CD4-positive, alpha-beta T cell (primary cell): ENCODE data around the gene SOX5. TPM values are rescaled to one million over a fixed set of nuclear protein-coding genes. Genes with fewer than 3 reads are reported as not detected.

Experiments used
- ATAC-seq: fragments of 200-7000 bp; cut with Tn5 transposase; one replicate; pipeline ENCODE4 v1.10.0; 2022; ENCODE audit warnings: mild to moderate bottlenecking; ENCODE audit not compliant: poor library complexity
- CTCF ChIA-PET: fragments of 350-600 bp; sonication (Branson Sonifier 250); formaldehyde crosslinking; loops from one replicate; lab custom pipeline; 2021; ENCODE audit warnings: antibody characterized with exemption, inconsistent platforms; lab: Charles Lee
- POLR2A ChIA-PET: fragments of 350-600 bp; sonication (Branson Sonifier 250); formaldehyde crosslinking; loops from one replicate; lab custom pipeline; 2021; ENCODE audit warnings: antibody characterized with exemption, inconsistent platforms; lab: Charles Lee
- DNase-seq, 14 experiments: peaks; one replicate each; pipeline ENCODE4 v3.0.0-alpha.2; 2013 to 2020; ENCODE audit warnings: mixed read lengths in 2 of 14
- H3K27ac ChIP-seq, 2 donors: one replicate each; pipeline versions ENCODE4 v1.5.1 to v1.7.0; 2013; ENCODE audit warnings: low read length in 2 of 2, low read depth in 1 of 2, mild to moderate bottlenecking in 1 of 2
- H3K27me3 ChIP-seq, 2 experiments: 1 replicate in 1 of 2; 2 replicates in 1 of 2; pipeline versions ENCODE4 v1.6.1 to v1.7.0; 2013; ENCODE audit warnings: low read length in 2 of 2, control low read depth in 1 of 2, mild to moderate bottlenecking in 1 of 2, moderate library complexity in 1 of 2; ENCODE audit not compliant: insufficient read depth in 2 of 2, control insufficient read depth in 1 of 2
- H3K36me3 ChIP-seq: one replicate; pipeline ENCODE4 v1.6.1; 2013; ENCODE audit warnings: low read length, control low read depth; ENCODE audit not compliant: insufficient read depth
- H3K4me1 ChIP-seq: one replicate; pipeline ENCODE4 v1.6.1; 2013; ENCODE audit warnings: low read length, control low read depth; ENCODE audit not compliant: insufficient read depth
- H3K4me3 ChIP-seq: one replicate; pipeline ENCODE4 v1.5.1; 2013; ENCODE audit warnings: mild to moderate bottlenecking, low read length, moderate library complexity
- H3K9me3 ChIP-seq, 2 experiments: 1 replicate in 1 of 2; 2 replicates in 1 of 2; pipeline versions ENCODE4 v1.6.1 to v1.7.0; 2013; ENCODE audit warnings: low read length in 2 of 2, mild to moderate bottlenecking in 2 of 2, control low read depth in 1 of 2, moderate library complexity in 1 of 2; ENCODE audit not compliant: control insufficient read depth in 1 of 2, insufficient read depth in 1 of 2
- H3K27ac Mint-ChIP-seq: one replicate; pipeline ENCODE4 v1.8.0; 2020; ENCODE audit warnings: mixed read lengths
- H3K27me3 Mint-ChIP-seq: one replicate; pipeline ENCODE4 v1.8.0; 2021; ENCODE audit warnings: mixed read lengths
- H3K36me3 Mint-ChIP-seq: one replicate; pipeline ENCODE4 v1.8.0; 2021; ENCODE audit warnings: low read depth, mixed read lengths
- H3K4me1 Mint-ChIP-seq: one replicate; pipeline ENCODE4 v1.8.0; 2021; ENCODE audit warnings: low read depth, mixed read lengths
- H3K4me3 Mint-ChIP-seq: one replicate; pipeline ENCODE4 v1.8.0; 2020; ENCODE audit warnings: mild to moderate bottlenecking, mixed read lengths
- H3K9me3 Mint-ChIP-seq: one replicate; pipeline ENCODE4 v1.8.0; 2020; ENCODE audit warnings: mixed read lengths
- CTCF ChIP-seq: fragments of 200-600 bp; IDR thresholded peaks from one replicate; pipeline ENCODE4 v1.8.0; 2022; ENCODE audit warnings: antibody characterized with exemption, mild to moderate bottlenecking
- intact Hi-C, 2 experiments: fragments of 100-400 bp; cut with DNase I in 1 of 2; cut with micrococcal nuclease in 1 of 2; formaldehyde crosslinking; loops; one replicate each; pipeline versions ENCODE4 v1.15.1 to v1.9.0; 2023 to 2025; cut with DNase I, micrococcal nuclease
- total RNA-seq, 174 experiments: library from RNA in 2 of 174; stranded (reverse) in 2 of 174; gene quantifications; one replicate each; pipeline ENCODE4 v1.2.3 and lab custom pipeline; 2021 to 2026

Gene SOX5
- total RNA-seq, 2 experiments from 2014 or later = not detected

GRCh38 chr12:23671881-23672280 is 277.6 kb downstream of the SOX5 start:
- DNase-seq = no peak
- ChIA-PET CTCF (no interaction called here), POLR2A (no interaction called here)
- Mint-ChIP-seq H3K36me3 (no peaks in the 10 kb centered on the region), H3K4me1 (no peaks in the 10 kb centered on the region), H3K27ac (no peak overlapping the region), H3K4me3 (no peak overlapping the region), H3K27me3 (no peaks in the 10 kb centered on the region), H3K9me3 (peaks cover 3% of the 10 kb centered on the region)
- Histone ChIP-seq H3K9me3 (no peaks in the 10 kb centered on the region), H3K36me3 (no peaks in the 10 kb centered on the region), H3K27me3 (no peaks in the 10 kb centered on the region), H3K4me1 (no peaks in the 10 kb centered on the region), H3K27ac (no peak overlapping the region), H3K4me3 (no peak overlapping the region)
- ATAC-seq = no peak
- intact Hi-C loops = no loop called here
- no peak for TF ChIP-seq CTCF

GRCh38 chr12:23670684-23671083 is 278.8 kb downstream of the SOX5 start:
- H3K36me3 ChIP-seq = no peaks in the 10 kb centered on the region
- H3K4me3 ChIP-seq = no peak overlapping the region
- Mint-ChIP-seq H3K9me3 (peaks cover under 1% of the 10 kb centered on the region), H3K4me3 (no peak overlapping the region), H3K4me1 (no peaks in the 10 kb centered on the region), H3K27me3 (no peaks in the 10 kb centered on the region), H3K27ac (no peak overlapping the region), H3K36me3 (no peaks in the 10 kb centered on the region)
- no peak overlapping the region for H3K27ac ChIP-seq
- intact Hi-C loops = no loop called here
- CTCF ChIA-PET = no interaction called here
- no peak for ATAC-seq
- POLR2A ChIA-PET = no interaction called here
- no peaks in the 10 kb centered on the region for H3K27me3 ChIP-seq
- H3K4me1 ChIP-seq = no peaks in the 10 kb centered on the region
- no peak for DNase-seq
- no peak for TF ChIP-seq CTCF
- no peaks in the 10 kb centered on the region for H3K9me3 ChIP-seq

- ATAC-seq = no peak
- intact Hi-C loops = no loop called here
- CTCF ChIA-PET = no interaction called here
Observed at GRCh38 chr12:23669691-23670090, 279.8 kb downstream of the SOX5 start.

More at GRCh38 chr12:23669691-23670090, 279.8 kb downstream of the SOX5 start:
- Histone ChIP-seq H3K36me3 (no peaks in the 10 kb centered on the region), H3K4me1 (no peaks in the 10 kb centered on the region), H3K27ac (no peak overlapping the region), H3K27me3 (no peaks in the 10 kb centered on the region), H3K4me3 (no peak overlapping the region), H3K9me3 (no peaks in the 10 kb centered on the region)
- Mint-ChIP-seq H3K27me3 (no peaks in the 10 kb centered on the region), H3K9me3 (no peaks in the 10 kb centered on the region), H3K27ac (no peak overlapping the region), H3K4me1 (no peaks in the 10 kb centered on the region), H3K4me3 (no peak overlapping the region), H3K36me3 (no peaks in the 10 kb centered on the region)
- no peak for DNase-seq
- TF ChIP-seq CTCF = no peak
- POLR2A ChIA-PET = no interaction called here
